HCT116 (cell line): Measurements from ENCODE around the gene ADGRV1. TPM values are rescaled to one million over a fixed set of nuclear protein-coding genes. Genes with fewer than 3 reads are reported as not detected.

Source experiments
- ATAC-seq: fragments of 200-7000 bp; cut with Tn5 transposase; 2 replicates; pipeline ENCODE4 v1.9.1; 2020; ENCODE audit warnings: mild to moderate bottlenecking, moderate library complexity
- BruUV-seq: library from RNA; stranded (reverse); fragments of 400-500 nt; replicated peaks from 2 replicates; lab custom pipeline; 2021; lab: Mats Ljungman, UMichigan
- CTCF ChIA-PET: fragments of 300-600 bp; sonication (Branson Sonifier 250); formaldehyde crosslinking; loops from one replicate; lab custom pipeline; 2021; ENCODE audit warnings: antibody characterized with exemption; lab: Charles Lee
- POLR2A ChIA-PET: fragments of 300-600, 350-600 bp; sonication (Branson Sonifier 250); formaldehyde crosslinking; loops from one replicate; lab custom pipeline; 2021; ENCODE audit warnings: antibody characterized with exemption; lab: Charles Lee
- RAD21 ChIA-PET, 2 experiments: fragments of 300-600 bp; sonication (Branson Sonifier 250); formaldehyde crosslinking; loops; one replicate each; lab custom pipeline; 2023; ENCODE audit warnings: low total read pairs in 2 of 2; ENCODE audit not compliant: uncharacterized antibody in 2 of 2, unreplicated experiment in 2 of 2, low non-redundant PET in 1 of 2; lab: Charles Lee
- DNase-seq: peaks from one replicate; pipeline ENCODE4 v3.0.0-alpha.2; 2010; ENCODE audit warnings: low read depth, low spot score
- H2AFZ ChIP-seq: fragments of 200-600 bp; shearing (Covaris generic), sonication (generic); 2 replicates; pipeline ENCODE4 v1.6.1; 2017; ENCODE audit warnings: low read depth, mixed run types, mixed read lengths, antibody characterized with exemption, low read length; ENCODE audit not compliant: poor library complexity, severe bottlenecking
- H3K27ac ChIP-seq: 2 replicates; pipeline ENCODE4 v1.5.1; 2012; ENCODE audit warnings: low read depth, low read length
- H3K27me3 ChIP-seq: fragments of 200-600 bp; sonication (generic); 2 replicates; pipeline ENCODE4 v1.6.1; 2016; ENCODE audit warnings: mixed run types, low read length, mixed read lengths; ENCODE audit not compliant: insufficient read depth
- H3K36me3 ChIP-seq, 2 experiments: fragments of 200-500 bp in 1 of 2; fragments of 200-600 bp in 1 of 2; sonication (Bioruptor generic) in 1 of 2; sonication (generic) in 1 of 2; 2 replicates each; pipeline versions ENCODE4 v1.5.1 to v1.6.1; 2014 to 2016; ENCODE audit warnings: low read length in 2 of 2, inconsistent platforms in 1 of 2, mixed read lengths in 1 of 2, mixed run types in 1 of 2; ENCODE audit not compliant: insufficient read depth in 2 of 2, control insufficient read depth in 1 of 2
- H3K4me1 ChIP-seq, 2 experiments: fragments of 200-600 bp in 1 of 2; sonication (generic) in 1 of 2; 2 replicates each; pipeline versions ENCODE4 v1.5.1 to v1.6.1; 2012 to 2017; ENCODE audit warnings: low read length in 2 of 2, inconsistent platforms in 1 of 2, mild to moderate bottlenecking in 1 of 2, mixed read lengths in 1 of 2, mixed run types in 1 of 2, moderate library complexity in 1 of 2; ENCODE audit not compliant: insufficient read depth in 2 of 2, control insufficient read depth in 1 of 2
- H3K4me2 ChIP-seq: fragments of 200-600 bp; sonication (generic); 2 replicates; pipeline ENCODE4 v1.6.1; 2017; ENCODE audit warnings: mixed run types, low read length, mixed read lengths
- H3K4me3 ChIP-seq, 2 experiments: fragments of 200-600 bp in 1 of 2; sonication (generic) in 1 of 2; replicated peaks in 1 of 2; 2 replicates each; pipeline ENCODE4 v1.5.1; 2011 to 2016; ENCODE audit warnings: low read length in 2 of 2, control low read depth in 1 of 2, low read depth in 1 of 2, mild to moderate bottlenecking in 1 of 2, mixed read lengths in 1 of 2, mixed run types in 1 of 2
- H3K79me2 ChIP-seq: fragments of 200-600 bp; sonication (generic); 2 replicates; pipeline ENCODE4 v1.6.1; 2017; ENCODE audit warnings: mild to moderate bottlenecking, mixed run types, low read length, moderate library complexity, mixed read lengths; ENCODE audit not compliant: insufficient read depth
- H3K9ac ChIP-seq: fragments of 200-600 bp; sonication (generic); 2 replicates; pipeline ENCODE4 v1.6.1; 2016; ENCODE audit warnings: low read length, mixed read lengths
- H3K9me2 ChIP-seq: fragments of 200-600 bp; sonication (generic), shearing (Covaris generic); 2 replicates; pipeline ENCODE4 v1.6.1; 2017; ENCODE audit warnings: mixed run types, mild to moderate bottlenecking, moderate library complexity; ENCODE audit not compliant: insufficient read depth
- H3K9me3 ChIP-seq, 2 experiments: fragments of 200-500 bp in 1 of 2; fragments of 200-600 bp in 1 of 2; sonication (Bioruptor generic) in 1 of 2; sonication (generic) in 1 of 2; 2 replicates each; pipeline ENCODE4 v1.6.1; 2014 to 2017; ENCODE audit warnings: low read length in 2 of 2, mixed read lengths in 2 of 2, inconsistent platforms in 1 of 2, low read depth in 1 of 2, mild to moderate bottlenecking in 1 of 2, mixed run types in 1 of 2, moderate library complexity in 1 of 2; ENCODE audit not compliant: control insufficient read depth in 1 of 2, insufficient read depth in 1 of 2
- H4K20me1 ChIP-seq: fragments of 200-600 bp; sonication (generic), shearing (Covaris generic); 2 replicates; pipeline ENCODE4 v1.6.1; 2017; ENCODE audit warnings: mixed run types, mild to moderate bottlenecking, moderate library complexity; ENCODE audit not compliant: insufficient read depth
- CEBPB ChIP-seq: IDR thresholded peaks from 2 replicates; pipeline ENCODE4 v1.6.1; 2012; ENCODE audit warnings: low read depth
- EZH2 ChIP-seq: fragments of 200-600 bp; sonication (generic); IDR thresholded peaks from 2 replicates; pipeline ENCODE4 v1.6.1; 2017; ENCODE audit warnings: antibody characterized with exemption, mixed run types
- FOSL1 ChIP-seq: IDR thresholded peaks from 2 replicates; pipeline ENCODE4 v1.6.1; 2012; ENCODE audit warnings: low read depth
- RAD21 ChIP-seq: IDR thresholded peaks from 2 replicates; pipeline ENCODE4 v1.6.1; 2012; ENCODE audit warnings: low read depth, mild to moderate bottlenecking
- SRF ChIP-seq: IDR thresholded peaks from 2 replicates; pipeline ENCODE4 v1.6.1; 2012; ENCODE audit warnings: low read depth
- TCF7L2 ChIP-seq: IDR thresholded peaks from 2 replicates; pipeline ENCODE4 v1.7.0; 2011; ENCODE audit warnings: borderline replicate concordance, inconsistent platforms; ENCODE audit not compliant: insufficient read depth, insufficient read length; ENCODE audit errors: extremely low read depth
- ZFX ChIP-seq: fragments of 450-650 bp; IDR thresholded peaks from 2 replicates; pipeline ENCODE4 v1.6.1; 2017
- intact Hi-C: fragments of 100-400 bp; cut with micrococcal nuclease; formaldehyde crosslinking; loops from 2 replicates; pipeline ENCODE4 v1.10.0; 2022
- total RNA-seq: library from RNA; stranded (reverse); gene quantifications from one replicate; pipeline ENCODE4 v1.2.1, GENCODE V29; 2021; ENCODE audit not compliant: unreplicated experiment
- TF ChIP-seq, protein P1 (sequence below): IDR thresholded peaks from 2 replicates; pipeline ENCODE4 v1.6.1; 2012; ENCODE audit warnings: low read depth

ADGRV1 gene
- total RNA-seq, 1 experiment from 2014 or later, result 6.0 TPM

- CTCF ChIA-PET, result no interaction called here
Observed at GRCh38 chr5:90898326-90899013, 339.9 kb downstream of the ADGRV1 start.

More at GRCh38 chr5:90898326-90899013, 339.9 kb downstream of the ADGRV1 start:
- H3K79me2 ChIP-seq, result no peaks in the 10 kb centered on the region
- intact Hi-C loops, result no loop called here
- H3K9ac ChIP-seq, result no peak overlapping the region
- ChIA-PET RAD21 (no interaction called here), POLR2A (no interaction called here)
- no peak for DNase-seq
- H4K20me1 ChIP-seq, result no peaks in the 10 kb centered on the region
- ATAC-seq, result no peak
- no peak overlapping the region for H3K4me3 ChIP-seq
- H3K9me2 ChIP-seq, result no peaks in the 10 kb centered on the region; the same call in 1 of the 2 replicates
- H2AFZ ChIP-seq, result no peak overlapping the region
- no peak overlapping the region for H3K27ac ChIP-seq
- no TSS peak for BruUV-seq
- no peaks in the 10 kb centered on the region for H3K36me3 ChIP-seq
- H3K4me2 ChIP-seq, result no peak overlapping the region
- H3K9me3 ChIP-seq, result no peaks in the 10 kb centered on the region
- no peak for TF ChIP-seq TCF7L2
- TF ChIP-seq SRF, result no peak
- no peak for TF ChIP-seq RAD21
- TF ChIP-seq EZH2, result no peak
- no peak for TF ChIP-seq CEBPB
- peak; percentile 27; the same call in 1 of the 2 replicates for TF ChIP-seq FOSL1
- TF ChIP-seq ZFX, result no peak
- TF ChIP-seq, protein P1, sequence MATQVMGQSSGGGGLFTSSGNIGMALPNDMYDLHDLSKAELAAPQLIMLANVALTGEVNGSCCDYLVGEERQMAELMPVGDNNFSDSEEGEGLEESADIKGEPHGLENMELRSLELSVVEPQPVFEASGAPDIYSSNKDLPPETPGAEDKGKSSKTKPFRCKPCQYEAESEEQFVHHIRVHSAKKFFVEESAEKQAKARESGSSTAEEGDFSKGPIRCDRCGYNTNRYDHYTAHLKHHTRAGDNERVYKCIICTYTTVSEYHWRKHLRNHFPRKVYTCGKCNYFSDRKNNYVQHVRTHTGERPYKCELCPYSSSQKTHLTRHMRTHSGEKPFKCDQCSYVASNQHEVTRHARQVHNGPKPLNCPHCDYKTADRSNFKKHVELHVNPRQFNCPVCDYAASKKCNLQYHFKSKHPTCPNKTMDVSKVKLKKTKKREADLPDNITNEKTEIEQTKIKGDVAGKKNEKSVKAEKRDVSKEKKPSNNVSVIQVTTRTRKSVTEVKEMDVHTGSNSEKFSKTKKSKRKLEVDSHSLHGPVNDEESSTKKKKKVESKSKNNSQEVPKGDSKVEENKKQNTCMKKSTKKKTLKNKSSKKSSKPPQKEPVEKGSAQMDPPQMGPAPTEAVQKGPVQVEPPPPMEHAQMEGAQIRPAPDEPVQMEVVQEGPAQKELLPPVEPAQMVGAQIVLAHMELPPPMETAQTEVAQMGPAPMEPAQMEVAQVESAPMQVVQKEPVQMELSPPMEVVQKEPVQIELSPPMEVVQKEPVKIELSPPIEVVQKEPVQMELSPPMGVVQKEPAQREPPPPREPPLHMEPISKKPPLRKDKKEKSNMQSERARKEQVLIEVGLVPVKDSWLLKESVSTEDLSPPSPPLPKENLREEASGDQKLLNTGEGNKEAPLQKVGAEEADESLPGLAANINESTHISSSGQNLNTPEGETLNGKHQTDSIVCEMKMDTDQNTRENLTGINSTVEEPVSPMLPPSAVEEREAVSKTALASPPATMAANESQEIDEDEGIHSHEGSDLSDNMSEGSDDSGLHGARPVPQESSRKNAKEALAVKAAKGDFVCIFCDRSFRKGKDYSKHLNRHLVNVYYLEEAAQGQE, result no peak
- TF ChIP-seq, all 23 proteins: peak for 1
- no peaks in the 10 kb centered on the region for H3K27me3 ChIP-seq
- peaks cover 0 to 3% of the 10 kb centered on the region in 2 experiments; a peak in 1 of 4 replicates for H3K4me1 ChIP-seq
